HFFc6 (cell line): ENCODE results near the gene ERC2. TPM values are rescaled to one million over a fixed set of nuclear protein-coding genes. Genes with fewer than 3 reads are reported as not detected.

ENCODE experiments used
- DNase-seq: peaks from one replicate; pipeline ENCODE4 v3.0.0-alpha.2; 2018
- H3K27ac Mint-ChIP-seq: 2 replicates; pipeline ENCODE4 v1.8.0; 2020; ENCODE audit warnings: mild to moderate bottlenecking, mixed read lengths
- H3K27me3 Mint-ChIP-seq: 2 replicates; pipeline ENCODE4 v1.8.0; 2021; ENCODE audit warnings: mild to moderate bottlenecking, moderate library complexity, mixed read lengths; ENCODE audit not compliant: insufficient read depth
- H3K36me3 Mint-ChIP-seq: 2 replicates; pipeline ENCODE4 v1.8.0; 2021; ENCODE audit warnings: low read depth, mixed read lengths
- H3K4me1 Mint-ChIP-seq: 2 replicates; pipeline ENCODE4 v1.8.0; 2020; ENCODE audit warnings: low read depth, mixed read lengths
- H3K4me3 Mint-ChIP-seq: 2 replicates; pipeline ENCODE4 v1.8.0; 2020; ENCODE audit warnings: mild to moderate bottlenecking, moderate library complexity, mixed read lengths
- H3K9me3 Mint-ChIP-seq: 2 replicates; pipeline ENCODE4 v1.8.0; 2020; ENCODE audit warnings: mild to moderate bottlenecking, mixed read lengths
- total RNA-seq, 6 experiments: library from RNA; stranded (reverse); fragmentation: NEBNext Ultra II Directional; extraction: Animal tissue kit (Norgen Biotek cat#: 25700); gene quantifications; 2 replicates in 1 of 6; 3 replicates in 5 of 6; pipeline ENCODE4 v1.2.3, GENCODE V29; 2021
- TF ChIP-seq, protein P1 (sequence below): fragments of 200-600 bp; sonication (generic); IDR thresholded peaks from 2 replicates; pipeline ENCODE4 v1.5.0; 2021; ENCODE audit warnings: antibody characterized with exemption, mild to moderate bottlenecking

The ERC2 gene
- total RNA-seq, 6 experiments from 2014 or later, result 0.11 TPM; not detected in 5

DNA sequence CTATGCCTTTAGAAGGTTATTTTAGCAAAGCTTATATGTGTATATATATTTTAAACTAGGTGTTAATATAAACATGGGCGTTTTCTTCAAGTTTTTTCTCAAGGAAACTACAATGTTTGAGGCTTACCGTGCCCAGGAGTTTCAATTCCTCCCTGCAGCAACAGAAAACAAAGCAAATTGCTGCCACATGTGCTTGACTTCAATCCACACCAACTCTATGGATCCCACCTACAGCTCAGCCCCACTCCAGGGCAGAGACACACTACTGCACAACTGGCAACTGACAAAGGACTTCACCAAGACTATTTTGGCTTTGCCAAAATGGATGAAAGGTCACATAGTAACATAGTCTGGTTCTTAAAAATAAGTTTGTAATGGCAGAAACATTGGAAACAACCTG is 346.6 kb downstream of the ERC2 start:
- Mint-ChIP-seq H3K27me3 (peaks cover 3% of the 10 kb centered on the region), H3K9me3 (no peaks in the 10 kb centered on the region), H3K27ac (no peak overlapping the region), H3K4me3 (no peak overlapping the region), H3K4me1 (peaks cover 21% of the 10 kb centered on the region), H3K36me3 (no peaks in the 10 kb centered on the region)
- no peak for DNase-seq
- TF ChIP-seq, protein P1, sequence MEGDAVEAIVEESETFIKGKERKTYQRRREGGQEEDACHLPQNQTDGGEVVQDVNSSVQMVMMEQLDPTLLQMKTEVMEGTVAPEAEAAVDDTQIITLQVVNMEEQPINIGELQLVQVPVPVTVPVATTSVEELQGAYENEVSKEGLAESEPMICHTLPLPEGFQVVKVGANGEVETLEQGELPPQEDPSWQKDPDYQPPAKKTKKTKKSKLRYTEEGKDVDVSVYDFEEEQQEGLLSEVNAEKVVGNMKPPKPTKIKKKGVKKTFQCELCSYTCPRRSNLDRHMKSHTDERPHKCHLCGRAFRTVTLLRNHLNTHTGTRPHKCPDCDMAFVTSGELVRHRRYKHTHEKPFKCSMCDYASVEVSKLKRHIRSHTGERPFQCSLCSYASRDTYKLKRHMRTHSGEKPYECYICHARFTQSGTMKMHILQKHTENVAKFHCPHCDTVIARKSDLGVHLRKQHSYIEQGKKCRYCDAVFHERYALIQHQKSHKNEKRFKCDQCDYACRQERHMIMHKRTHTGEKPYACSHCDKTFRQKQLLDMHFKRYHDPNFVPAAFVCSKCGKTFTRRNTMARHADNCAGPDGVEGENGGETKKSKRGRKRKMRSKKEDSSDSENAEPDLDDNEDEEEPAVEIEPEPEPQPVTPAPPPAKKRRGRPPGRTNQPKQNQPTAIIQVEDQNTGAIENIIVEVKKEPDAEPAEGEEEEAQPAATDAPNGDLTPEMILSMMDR, result no peak

DNA sequence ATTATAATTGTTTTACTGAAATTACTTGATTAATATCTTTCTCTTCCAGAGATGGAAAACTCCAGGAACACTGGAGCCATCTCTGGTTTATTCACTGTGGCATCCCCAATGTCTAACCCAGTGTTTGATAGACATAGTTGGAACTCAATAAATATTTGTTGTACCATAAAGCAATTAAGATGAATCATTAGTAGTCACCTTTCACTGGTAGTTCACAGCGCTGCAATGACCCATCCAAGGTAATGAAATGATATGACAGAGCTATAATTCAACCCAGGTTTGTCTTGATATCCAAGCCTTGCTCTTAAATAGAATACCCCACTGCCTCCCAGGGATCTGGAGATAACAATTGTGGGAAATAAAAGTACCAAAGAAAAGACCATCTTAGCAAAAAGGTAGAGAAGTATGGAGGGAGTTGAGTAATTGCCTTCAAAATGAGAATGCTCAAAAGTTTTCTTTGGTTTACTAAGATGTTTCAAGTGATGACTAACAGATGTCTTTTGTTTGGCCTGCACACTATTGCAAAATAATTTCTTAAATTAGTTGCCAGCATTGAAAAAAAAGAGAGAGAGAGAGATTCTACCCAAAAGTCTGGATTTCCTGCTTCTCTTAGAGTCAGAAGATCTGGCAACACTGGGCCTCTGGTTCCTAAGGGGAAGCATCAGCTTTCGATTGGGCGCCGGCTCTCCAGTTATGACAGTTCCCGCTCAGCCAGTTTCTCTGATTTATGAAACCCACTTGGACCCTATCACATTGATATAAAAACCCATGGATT is 348.5 kb downstream of the ERC2 start:
- TF ChIP-seq, protein P1, result no peak
- H3K27ac Mint-ChIP-seq, result no peak overlapping the region
- peaks cover 3% of the 10 kb centered on the region; the same call in 1 of the 2 replicates for H3K27me3 Mint-ChIP-seq
- DNase-seq, result peak; percentile 33
- peaks cover 11% of the 10 kb centered on the region for H3K4me1 Mint-ChIP-seq
- H3K9me3 Mint-ChIP-seq, result peaks cover 5% of the 10 kb centered on the region; the same call in 1 of the 2 replicates
- H3K4me3 Mint-ChIP-seq, result no peak overlapping the region
- H3K36me3 Mint-ChIP-seq, result no peaks in the 10 kb centered on the region

DNA sequence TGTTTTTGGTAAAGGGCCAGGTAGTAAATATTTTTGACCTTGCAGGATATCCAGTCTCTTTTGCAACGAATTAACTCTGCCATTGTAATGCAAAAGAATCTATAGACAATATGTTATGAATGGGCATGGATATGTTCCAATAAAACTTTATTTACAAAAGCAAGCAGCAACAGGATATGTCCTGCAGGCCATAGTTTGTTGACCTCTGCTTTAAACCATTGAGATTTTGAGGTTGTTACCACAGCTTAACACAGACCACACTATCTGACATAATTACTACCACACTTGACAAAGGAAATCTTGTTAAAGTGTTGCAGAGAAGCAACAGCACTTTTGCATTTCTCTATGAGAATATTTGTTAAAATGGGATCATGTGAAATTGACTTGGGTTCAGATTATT is 349.3 kb downstream of the ERC2 start:
- H3K4me1 Mint-ChIP-seq, result peaks cover 6% of the 10 kb centered on the region; the same call in 1 of the 2 replicates
- no peaks in the 10 kb centered on the region for H3K36me3 Mint-ChIP-seq
- H3K27me3 Mint-ChIP-seq, result peaks cover 3% of the 10 kb centered on the region; the same call in 1 of the 2 replicates
- DNase-seq, result no peak
- TF ChIP-seq, protein P1, result no peak
- H3K27ac Mint-ChIP-seq, result no peak overlapping the region
- H3K9me3 Mint-ChIP-seq, result peaks cover 5% of the 10 kb centered on the region; the same call in 1 of the 2 replicates
- H3K4me3 Mint-ChIP-seq, result no peak overlapping the region

DNA sequence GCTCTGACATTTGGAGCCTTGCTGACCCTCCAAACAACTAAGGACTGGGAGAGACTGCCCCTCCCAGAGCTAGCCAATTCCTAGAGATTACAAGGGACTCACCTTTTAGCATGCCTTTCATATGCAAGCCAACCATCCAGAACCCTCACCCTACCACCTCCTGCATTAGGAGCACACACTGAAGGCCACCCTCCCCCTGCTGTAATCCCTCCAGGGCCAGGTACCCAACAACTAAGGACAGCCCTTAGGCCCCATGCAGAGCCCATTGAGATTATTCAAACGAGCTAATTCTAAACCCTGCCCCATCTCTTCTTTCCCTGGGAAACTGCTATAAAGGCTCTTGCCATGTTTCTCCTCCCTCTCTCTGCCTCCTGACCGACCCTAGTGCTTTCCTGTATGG is 352.6 kb downstream of the ERC2 start:
- DNase-seq, result no peak
- peaks cover 3% of the 10 kb centered on the region; the same call in 1 of the 2 replicates for H3K27me3 Mint-ChIP-seq
- H3K36me3 Mint-ChIP-seq, result no peaks in the 10 kb centered on the region
- no peak overlapping the region for H3K27ac Mint-ChIP-seq
- H3K4me1 Mint-ChIP-seq, result peaks cover 6% of the 10 kb centered on the region; the same call in 1 of the 2 replicates
- H3K4me3 Mint-ChIP-seq, result no peak overlapping the region
- peaks cover 5% of the 10 kb centered on the region; the same call in 1 of the 2 replicates for H3K9me3 Mint-ChIP-seq
- TF ChIP-seq, protein P1, result no peak

DNA sequence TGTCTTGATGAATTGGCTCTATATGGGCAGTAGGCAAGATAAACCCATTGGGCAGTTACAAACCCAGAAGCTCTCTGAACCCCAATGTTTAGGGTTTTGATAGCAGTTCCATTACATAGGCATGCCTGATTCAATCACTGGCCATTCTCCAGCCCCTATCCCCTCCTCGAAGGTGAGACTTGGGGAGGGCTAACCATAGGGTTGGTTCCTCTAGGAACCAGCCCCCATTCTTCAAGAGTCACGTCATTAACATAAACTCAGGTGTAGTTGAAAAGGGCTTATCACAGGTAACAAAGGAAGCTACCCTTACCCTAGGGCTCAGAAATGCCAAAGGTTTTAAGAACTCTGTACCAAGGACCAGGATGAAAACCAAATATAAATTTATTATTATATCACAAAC is 353.1 kb downstream of the ERC2 start:
- H3K9me3 Mint-ChIP-seq, result peaks cover 5% of the 10 kb centered on the region; the same call in 1 of the 2 replicates
- peaks cover 1% of the 10 kb centered on the region; the same call in 1 of the 2 replicates for H3K27me3 Mint-ChIP-seq
- no peak overlapping the region for H3K4me3 Mint-ChIP-seq
- no peaks in the 10 kb centered on the region for H3K36me3 Mint-ChIP-seq
- TF ChIP-seq, protein P1, result no peak
- peaks cover 4% of the 10 kb centered on the region; the same call in 1 of the 2 replicates for H3K4me1 Mint-ChIP-seq
- no peak for DNase-seq
- no peak overlapping the region for H3K27ac Mint-ChIP-seq
